GM11168 (cell line): Measurements from ENCODE around the gene LGI4.

Experiments used
- in situ Hi-C: fragments of 300-500 bp; cut with MboI; formaldehyde crosslinking; loops from one replicate; pipeline ENCODE4 v1.12.0; 2022; ENCODE audit warnings: low sequenced_read_pairs; ENCODE audit not compliant: unreplicated experiment

The LGI4 gene

GRCh38 chr19:35134601-35135242 lies at the start of gene LGI4:
Gene LGI4, minus strand, starts transcription at chr19:35135059. Its CDS starts 379 bp downstream, at chr19:35134680.
- in situ Hi-C loops = no loop called here

- in situ Hi-C loops = no loop called here
Measured at GRCh38 chr19:35184267-35184666, 49.4 kb upstream of the LGI4 start.

- in situ Hi-C loops = no loop called here
Measured at GRCh38 chr19:35181387-35181786, 46.5 kb upstream of the LGI4 start.

- in situ Hi-C loops = no loop called here
Measured at GRCh38 chr19:35179830-35180229, 45.0 kb upstream of the LGI4 start.

- in situ Hi-C loops = no loop called here
Measured at GRCh38 chr19:35178701-35179100, 43.8 kb upstream of the LGI4 start.

GRCh38 chr19:35177377-35178274 lies 42.8 kb upstream of the LGI4 start:
- in situ Hi-C loops = no loop called here

GRCh38 chr19:35176181-35176570 lies 41.3 kb upstream of the LGI4 start:
- in situ Hi-C loops = no loop called here

GRCh38 chr19:35174226-35174625 lies 39.4 kb upstream of the LGI4 start:
- in situ Hi-C loops = no loop called here

GRCh38 chr19:35171730-35172129 lies 36.9 kb upstream of the LGI4 start:
- in situ Hi-C loops = no loop called here

GRCh38 chr19:35170359-35171061 lies 35.7 kb upstream of the LGI4 start:
- in situ Hi-C loops = no loop called here

- in situ Hi-C loops = no loop called here
Measured at GRCh38 chr19:35169221-35169995, 34.5 kb upstream of the LGI4 start.

GRCh38 chr19:35168196-35168595 lies 33.3 kb upstream of the LGI4 start:
- in situ Hi-C loops = no loop called here

- in situ Hi-C loops = no loop called here
Measured at GRCh38 chr19:35167251-35168119, 32.6 kb upstream of the LGI4 start.

GRCh38 chr19:35166100-35167063 lies 31.5 kb upstream of the LGI4 start:
- in situ Hi-C loops = no loop called here

- in situ Hi-C loops = no loop called here
Measured at GRCh38 chr19:35165200-35166058, 30.6 kb upstream of the LGI4 start.

- in situ Hi-C loops = no loop called here
Measured at GRCh38 chr19:35164418-35164817, 29.6 kb upstream of the LGI4 start.
